GM21390 (cell line): Measurements from ENCODE around the gene CD44.

Experiments
- ATAC-seq: cut with Tn5 transposase; IDR thresholded peaks from one replicate; pipeline ENCODE4 v1.9.1; 2021; ENCODE audit not compliant: unreplicated experiment

The CD44 gene

GRCh38 chr11:35250621-35251020 lies 111.7 kb downstream of the CD44 start:
- no peak for ATAC-seq

- ATAC-seq = no peak
Measured at GRCh38 chr11:35253237-35253636, 114.3 kb downstream of the CD44 start.

- no peak for ATAC-seq
Measured at GRCh38 chr11:35255514-35255913, 116.5 kb downstream of the CD44 start.

GRCh38 chr11:35256296-35256695 lies 117.3 kb downstream of the CD44 start:
- no peak for ATAC-seq

- ATAC-seq = peak; percentile 100
Measured at GRCh38 chr11:35257281-35257680, 118.3 kb downstream of the CD44 start.

GRCh38 chr11:35259529-35259928 lies 120.6 kb downstream of the CD44 start:
- ATAC-seq = no peak

- no peak for ATAC-seq
Measured at GRCh38 chr11:35260342-35260985, 121.5 kb downstream of the CD44 start.

- no peak for ATAC-seq
Measured at GRCh38 chr11:35261197-35261596, 122.2 kb downstream of the CD44 start.

- no peak for ATAC-seq
Measured at GRCh38 chr11:35262056-35262455, 123.1 kb downstream of the CD44 start.

GRCh38 chr11:35262735-35263134 lies 123.8 kb downstream of the CD44 start:
- ATAC-seq = no peak

- no peak for ATAC-seq
Measured at GRCh38 chr11:35265755-35266454, 126.9 kb downstream of the CD44 start.

GRCh38 chr11:35267504-35267903 lies 128.5 kb downstream of the CD44 start:
- ATAC-seq = no peak

GRCh38 chr11:35270342-35270741 lies 131.4 kb downstream of the CD44 start:
- ATAC-seq = no peak

GRCh38 chr11:35271031-35271430 lies 132.1 kb downstream of the CD44 start:
- ATAC-seq = no peak

- peak; percentile 79 for ATAC-seq
Measured at GRCh38 chr11:35272391-35272902, 133.5 kb downstream of the CD44 start.

GRCh38 chr11:35274909-35275785 lies 136.2 kb downstream of the CD44 start:
- ATAC-seq = no peak

GRCh38 chr11:35275786-35276170 lies 136.8 kb downstream of the CD44 start:
- ATAC-seq = no peak

GRCh38 chr11:35276396-35277145 lies 137.6 kb downstream of the CD44 start:
- ATAC-seq = no peak

GRCh38 chr11:35277827-35278226 lies 138.9 kb downstream of the CD44 start:
- ATAC-seq = no peak

GRCh38 chr11:35280727-35281126 lies 141.8 kb downstream of the CD44 start:
- no peak for ATAC-seq

GRCh38 chr11:35281169-35281688 lies 142.3 kb downstream of the CD44 start:
- ATAC-seq = no peak
